Nephron progenitor cell (in vitro differentiated cells): ENCODE results near the gene KDM5B.
"Not testable (repeated sequence)": the region's sequence is repeated elsewhere in the genome, so short reads cannot be mapped to it uniquely, and the experiment has no call there.

Source experiments
- DNase-seq: peaks from one replicate; pipeline ENCODE4 v3.0.0; 2021
- H3K27ac Mint-ChIP-seq: 2 replicates; pipeline ENCODE4 v1.8.0; 2021; ENCODE audit warnings: mild to moderate bottlenecking, moderate library complexity, mixed read lengths
- H3K27me3 Mint-ChIP-seq: 2 replicates; pipeline ENCODE4 v1.8.0; 2021; ENCODE audit warnings: mild to moderate bottlenecking, low read depth, mixed read lengths; ENCODE audit not compliant: poor library complexity
- H3K36me3 Mint-ChIP-seq: 2 replicates; pipeline ENCODE4 v1.8.0; 2021; ENCODE audit warnings: low read depth, mixed read lengths
- H3K4me1 Mint-ChIP-seq: 2 replicates; pipeline ENCODE4 v1.8.0; 2021; ENCODE audit warnings: mixed read lengths
- H3K4me3 Mint-ChIP-seq: 2 replicates; pipeline ENCODE4 v1.8.0; 2021; ENCODE audit warnings: mild to moderate bottlenecking, moderate library complexity, mixed read lengths
- H3K9me3 Mint-ChIP-seq: 2 replicates; pipeline ENCODE4 v1.8.0; 2021; ENCODE audit warnings: mild to moderate bottlenecking, moderate library complexity, mixed read lengths
- TF ChIP-seq, protein P1 (sequence below): fragments of 200-600 bp; sonication (generic); IDR thresholded peaks from 2 replicates; pipeline ENCODE4 v1.5.0; 2021; ENCODE audit warnings: antibody characterized with exemption

The KDM5B gene

DNA sequence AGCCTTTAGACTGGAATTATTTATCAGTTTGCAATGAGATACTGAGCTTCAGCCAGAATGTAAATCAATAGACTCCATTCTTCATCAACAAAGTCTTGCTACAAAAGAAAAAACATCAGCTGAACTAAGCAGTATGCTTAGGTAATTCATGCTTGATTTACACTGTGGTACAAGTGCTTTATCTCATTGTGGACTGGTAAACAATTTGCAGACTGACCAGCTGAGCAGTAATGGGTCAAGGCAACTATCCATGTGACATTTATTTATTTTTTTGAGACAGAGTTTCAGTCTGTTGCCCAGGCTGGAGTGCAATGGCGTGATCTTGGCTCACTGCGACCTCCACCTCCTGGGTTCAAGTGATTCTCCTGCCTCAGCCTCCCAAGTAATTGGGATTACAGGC lies 58.2 kb downstream of the KDM5B start:
- Mint-ChIP-seq H3K9me3 (peaks cover 3% of the 10 kb centered on the region), H3K4me3 (no peak overlapping the region), H3K27ac (no peak overlapping the region), H3K27me3 (peaks cover 2% of the 10 kb centered on the region), H3K4me1 (no peaks in the 10 kb centered on the region), H3K36me3 (peaks cover 90% of the 10 kb centered on the region)
- TF ChIP-seq, protein P1, sequence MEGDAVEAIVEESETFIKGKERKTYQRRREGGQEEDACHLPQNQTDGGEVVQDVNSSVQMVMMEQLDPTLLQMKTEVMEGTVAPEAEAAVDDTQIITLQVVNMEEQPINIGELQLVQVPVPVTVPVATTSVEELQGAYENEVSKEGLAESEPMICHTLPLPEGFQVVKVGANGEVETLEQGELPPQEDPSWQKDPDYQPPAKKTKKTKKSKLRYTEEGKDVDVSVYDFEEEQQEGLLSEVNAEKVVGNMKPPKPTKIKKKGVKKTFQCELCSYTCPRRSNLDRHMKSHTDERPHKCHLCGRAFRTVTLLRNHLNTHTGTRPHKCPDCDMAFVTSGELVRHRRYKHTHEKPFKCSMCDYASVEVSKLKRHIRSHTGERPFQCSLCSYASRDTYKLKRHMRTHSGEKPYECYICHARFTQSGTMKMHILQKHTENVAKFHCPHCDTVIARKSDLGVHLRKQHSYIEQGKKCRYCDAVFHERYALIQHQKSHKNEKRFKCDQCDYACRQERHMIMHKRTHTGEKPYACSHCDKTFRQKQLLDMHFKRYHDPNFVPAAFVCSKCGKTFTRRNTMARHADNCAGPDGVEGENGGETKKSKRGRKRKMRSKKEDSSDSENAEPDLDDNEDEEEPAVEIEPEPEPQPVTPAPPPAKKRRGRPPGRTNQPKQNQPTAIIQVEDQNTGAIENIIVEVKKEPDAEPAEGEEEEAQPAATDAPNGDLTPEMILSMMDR: no peak
- DNase-seq: no peak

DNA sequence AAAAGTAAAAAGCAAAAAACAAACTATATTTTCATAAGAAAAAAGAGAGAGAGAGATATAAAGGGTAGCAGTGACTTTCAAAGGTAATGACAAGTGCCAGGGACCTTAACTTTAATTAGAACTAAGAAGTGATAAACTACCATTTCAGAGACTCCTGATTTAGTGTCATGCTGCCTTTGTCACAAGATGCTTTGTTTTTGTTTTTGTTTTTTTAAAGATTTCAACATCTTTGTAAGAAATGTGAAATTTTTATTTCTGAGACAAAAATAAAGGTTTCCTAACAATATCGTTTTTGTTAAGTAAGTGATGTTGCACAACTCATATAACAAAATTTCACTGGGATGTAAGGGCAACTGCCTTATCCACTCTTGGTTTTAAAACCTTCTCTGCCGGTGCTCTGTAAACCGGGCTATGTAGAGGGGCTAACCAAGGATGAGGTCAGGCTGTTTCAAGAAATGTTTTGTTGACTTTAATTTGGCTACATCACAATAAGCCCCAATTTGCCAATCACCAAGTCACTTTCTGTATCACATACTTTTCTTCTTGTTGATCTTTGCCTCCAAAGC lies 62.8 kb downstream of the KDM5B start:
- no peaks in the 10 kb centered on the region for H3K4me1 Mint-ChIP-seq
- H3K36me3 Mint-ChIP-seq: peaks cover 94% of the 10 kb centered on the region
- peaks cover 4% of the 10 kb centered on the region for H3K27me3 Mint-ChIP-seq
- H3K27ac Mint-ChIP-seq: no peak overlapping the region
- H3K9me3 Mint-ChIP-seq: peaks cover 8% of the 10 kb centered on the region
- TF ChIP-seq, protein P1: no peak
- no peak overlapping the region for H3K4me3 Mint-ChIP-seq
- DNase-seq: no peak

DNA sequence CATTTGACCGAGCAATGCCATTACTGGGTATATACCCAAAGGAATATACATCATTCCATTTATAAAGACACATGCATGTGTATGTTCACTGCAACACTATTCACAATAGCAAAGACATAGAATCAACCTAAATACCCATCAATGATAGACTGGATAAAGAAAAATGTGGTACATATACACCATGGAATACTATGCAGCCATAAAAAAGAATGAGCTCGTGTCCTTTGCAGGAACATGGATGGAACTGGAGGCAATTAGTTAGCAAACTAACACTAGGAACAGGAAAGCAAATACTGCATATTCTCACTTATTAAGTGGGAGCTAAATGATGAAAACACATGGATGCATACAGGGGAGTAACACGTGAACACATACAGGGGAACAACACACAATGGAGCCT lies 63.5 kb downstream of the KDM5B start:
- not testable (repeated sequence) for H3K27ac Mint-ChIP-seq, DNase-seq, H3K27me3 Mint-ChIP-seq, H3K4me3 Mint-ChIP-seq, H3K9me3 Mint-ChIP-seq, H3K4me1 Mint-ChIP-seq
- peaks cover 93% of the 10 kb centered on the region for H3K36me3 Mint-ChIP-seq

DNA sequence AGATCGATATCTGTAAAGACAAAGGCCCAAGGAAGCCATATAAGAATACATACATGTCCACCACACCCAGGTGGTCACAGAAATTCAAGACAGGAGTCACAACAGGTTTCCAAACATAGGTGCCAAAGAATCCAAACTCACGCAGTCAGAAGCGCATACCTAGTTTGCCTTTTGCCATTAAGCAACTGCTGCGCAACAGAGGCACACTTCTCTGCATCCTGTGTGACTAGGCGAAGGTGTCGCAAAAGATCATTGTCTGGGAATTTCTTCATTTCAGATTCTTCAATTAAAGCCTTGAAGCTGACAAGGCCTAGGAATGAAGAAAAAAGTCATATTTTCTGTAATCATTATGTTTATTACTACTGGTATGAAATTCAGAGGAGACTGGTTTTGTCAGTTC lies 65.7 kb downstream of the KDM5B start:
- Mint-ChIP-seq H3K36me3 (peaks cover 84% of the 10 kb centered on the region), H3K27ac (no peak overlapping the region), H3K27me3 (peaks cover 4% of the 10 kb centered on the region), H3K9me3 (peaks cover 8% of the 10 kb centered on the region), H3K4me3 (no peak overlapping the region), H3K4me1 (no peaks in the 10 kb centered on the region)
- TF ChIP-seq, protein P1: no peak
- DNase-seq: no peak

DNA sequence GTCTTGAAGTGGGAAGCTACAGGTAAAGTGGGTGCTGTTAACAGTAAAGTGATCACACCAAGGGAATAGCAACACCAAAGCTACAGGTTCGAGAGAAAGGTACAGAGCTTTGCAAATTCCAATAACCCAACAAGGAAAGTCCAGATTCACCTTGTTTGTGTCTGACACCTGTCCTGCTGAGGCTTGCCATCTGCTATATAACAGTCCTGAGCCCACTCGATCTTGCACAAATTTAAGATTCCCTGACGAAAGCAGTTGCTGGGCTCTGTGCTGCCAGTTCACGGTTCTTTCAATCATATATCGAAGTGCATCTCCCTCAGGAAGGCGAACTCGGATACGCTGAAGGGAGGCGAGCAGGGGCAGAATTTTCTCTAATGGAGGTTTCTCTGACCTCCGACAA lies 75.0 kb downstream of the KDM5B start:
- Mint-ChIP-seq H3K4me1 (no peaks in the 10 kb centered on the region), H3K27me3 (no peaks in the 10 kb centered on the region), H3K9me3 (no peaks in the 10 kb centered on the region), H3K27ac (no peak overlapping the region), H3K4me3 (no peak overlapping the region), H3K36me3 (peaks cover 93% of the 10 kb centered on the region)
- no peak for DNase-seq
- TF ChIP-seq, protein P1: no peak

DNA sequence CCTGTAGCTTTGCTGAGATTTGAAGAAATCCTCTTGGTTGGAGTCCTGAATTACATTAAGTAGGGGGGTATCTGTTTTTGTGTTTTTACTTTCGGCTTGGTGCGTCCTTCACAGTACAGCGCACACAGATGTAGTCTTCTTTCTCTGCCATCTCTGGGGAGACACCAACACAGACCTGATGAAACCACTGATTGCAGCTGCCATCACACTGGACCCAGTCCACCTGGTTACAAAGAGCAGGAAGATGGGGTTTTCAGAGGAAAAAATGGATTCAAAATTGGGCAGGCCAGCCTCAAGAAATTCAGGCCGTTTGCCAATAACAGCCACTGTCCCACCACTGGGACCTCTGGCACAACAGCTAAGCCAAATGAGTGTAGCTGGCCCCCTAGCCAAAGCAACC lies 79.3 kb downstream of the KDM5B start:
- no peaks in the 10 kb centered on the region for H3K4me1 Mint-ChIP-seq
- DNase-seq: no peak
- TF ChIP-seq, protein P1: no peak
- H3K36me3 Mint-ChIP-seq: peaks cover 84% of the 10 kb centered on the region
- no peak overlapping the region for H3K4me3 Mint-ChIP-seq
- no peaks in the 10 kb centered on the region for H3K9me3 Mint-ChIP-seq
- H3K27me3 Mint-ChIP-seq: no peaks in the 10 kb centered on the region
- H3K27ac Mint-ChIP-seq: peak overlapping the region; percentile 39
